K562 (cell line): Measurements from ENCODE around the gene PARK7. TPM values are rescaled to one million over a fixed set of nuclear protein-coding genes. Genes with fewer than 3 reads are reported as not detected.

ENCODE experiments used
- ATAC-seq: fragments of 200-7000 bp; cut with Tn5 transposase; 3 replicates; pipeline ENCODE4 v1.9.1; 2020; ENCODE audit warnings: moderate library complexity
- BruUV-seq: library from RNA; stranded (reverse); fragments of 400-500 nt; replicated peaks from 2 replicates; lab custom pipeline; 2021; lab: Mats Ljungman, UMichigan
- CTCF ChIA-PET: fragments of 300-600 bp; formaldehyde crosslinking; extraction: SDS; loops from one replicate; lab custom pipeline; 2021; ENCODE audit warnings: low intra/inter-chr PET ratio; lab: Yijun Ruan, JAX
- POLR2A ChIA-PET: fragments of 300-600, 350-650 bp; sonication (Branson Sonifier 250); formaldehyde crosslinking; extraction: SDS; loops from one replicate; lab custom pipeline; 2021; ENCODE audit warnings: antibody characterized with exemption, inconsistent platforms; lab: Yijun Ruan, JAX
- DNase-seq, 4 experiments: peaks; one replicate each; pipeline versions ENCODE4 v3.0.0 to v3.0.0-alpha.2; 2011 to 2018; ENCODE audit warnings: low spot score in 3 of 4, mixed read lengths in 3 of 4; ENCODE audit errors: extremely low read depth in 1 of 4
- FAIRE-seq: peaks from 2 replicates; lab custom pipeline; 2011; peaks lifted over from hg19 to GRCh38; lab: Jason Lieb, UNC
- H2AFZ ChIP-seq: 2 replicates; pipeline ENCODE4 v1.6.0; 2011; ENCODE audit warnings: low read depth, low read length, control low read depth, inconsistent platforms
- H3K27ac ChIP-seq: fragments of 200-600 bp; 3 replicates; pipeline ENCODE4 v1.8.0; 2011; ENCODE audit warnings: low read depth, mild to moderate bottlenecking, control low read depth, inconsistent platforms, low read length, moderate library complexity, mixed read lengths; ENCODE audit errors: extremely low read depth
- H3K27me3 ChIP-seq, 2 experiments: fragments of 300-600 bp in 1 of 2; 2 replicates in 1 of 2; 3 replicates in 1 of 2; pipeline versions ENCODE4 v1.6.0 to v1.8.0; 2011; ENCODE audit warnings: inconsistent platforms in 2 of 2, low read length in 2 of 2, mild to moderate bottlenecking in 1 of 2, mixed read lengths in 1 of 2, moderate library complexity in 1 of 2; ENCODE audit not compliant: control insufficient read depth in 2 of 2, insufficient read depth in 2 of 2
- H3K36me3 ChIP-seq: fragments of 300-600 bp; 3 replicates; pipeline ENCODE4 v1.8.0; 2011; ENCODE audit warnings: mild to moderate bottlenecking, low read length, inconsistent platforms; ENCODE audit not compliant: control insufficient read depth, insufficient read depth
- H3K4me1 ChIP-seq, 2 experiments: fragments of 200-600 bp in 1 of 2; replicated peaks in 1 of 2; 2 replicates in 1 of 2; 3 replicates in 1 of 2; pipeline versions ENCODE4 v1.5.1 to v1.8.0; 2011; ENCODE audit warnings: inconsistent platforms in 2 of 2, low read length in 2 of 2, mild to moderate bottlenecking in 1 of 2, mixed read lengths in 1 of 2, moderate library complexity in 1 of 2; ENCODE audit not compliant: control insufficient read depth in 2 of 2, insufficient read depth in 2 of 2
- H3K4me2 ChIP-seq: 2 replicates; pipeline ENCODE4 v1.6.1; 2011; ENCODE audit warnings: low read length, control low read depth, inconsistent platforms, mixed read lengths; ENCODE audit not compliant: insufficient read depth
- H3K4me3 ChIP-seq: fragments of 200-600 bp; sonication (generic), shearing (Covaris generic); 2 replicates; pipeline ENCODE4 v1.5.1; 2016; ENCODE audit warnings: control low read depth, inconsistent platforms
- H3K79me2 ChIP-seq: fragments of 200-600 bp; 3 replicates; pipeline ENCODE4 v1.8.0; 2011; ENCODE audit warnings: low read length, inconsistent platforms; ENCODE audit not compliant: control insufficient read depth, insufficient read depth
- H3K9ac ChIP-seq, 2 experiments: 2 replicates each; pipeline versions ENCODE4 v1.6.0 to v1.6.1; 2011; ENCODE audit warnings: low read depth in 2 of 2, low read length in 2 of 2, control low read depth in 1 of 2, inconsistent platforms in 1 of 2, mild to moderate bottlenecking in 1 of 2, mixed read lengths in 1 of 2; ENCODE audit not compliant: insufficient read depth in 1 of 2
- H3K9me1 ChIP-seq: one replicate; pipeline ENCODE4 v1.6.0; 2011; ENCODE audit warnings: inconsistent platforms, mild to moderate bottlenecking, low read length, moderate library complexity; ENCODE audit not compliant: control insufficient read depth, insufficient read depth
- H3K9me3 ChIP-seq: replicated peaks from 2 replicates; pipeline ENCODE4 v1.5.1; 2011; ENCODE audit warnings: low read depth, low read length, inconsistent platforms; ENCODE audit not compliant: control insufficient read depth, insufficient read depth
- H4K20me1 ChIP-seq: replicated peaks from 2 replicates; pipeline ENCODE4 v1.6.1; 2011; ENCODE audit warnings: low read length, inconsistent platforms, mixed read lengths; ENCODE audit not compliant: control insufficient read depth, insufficient read depth
- MBD1 ChIP-seq: fragments of 250-450 bp; sonication (Bioruptor Pico); IDR thresholded peaks from 2 replicates; pipeline ENCODE4 v1.8.0; 2022; ENCODE audit warnings: inconsistent platforms
- SMARCA5 ChIP-seq: fragments of 450-650 bp; IDR thresholded peaks from 2 replicates; pipeline ENCODE4 v1.6.1; 2016
- YY1 ChIP-seq, 3 experiments: IDR thresholded peaks; 2 replicates each; pipeline ENCODE4 v1.6.1; 2011; ENCODE audit warnings: low read length in 2 of 3, mild to moderate bottlenecking in 2 of 3, moderate library complexity in 2 of 3, borderline replicate concordance in 1 of 3, control low read depth in 1 of 3, low read depth in 1 of 3; ENCODE audit not compliant: insufficient read depth in 3 of 3, insufficient replicate concordance in 2 of 3, control insufficient read depth in 1 of 3, insufficient read length in 1 of 3; ENCODE audit errors: extremely low read depth in 1 of 3
- ZNF561 ChIP-seq: fragments of 450-650 bp; formaldehyde crosslinking; conservative IDR thresholded peaks from 2 replicates; pipeline ENCODE4 v1.4.0; 2020; ENCODE audit warnings: mild to moderate bottlenecking, moderate library complexity
- WGBS: fragments of 100-300 bp; shearing (Covaris generic); methylation state at CpG from one replicate; pipeline ENCODE4 v1.1.6; 2016; ENCODE audit warnings: low coverage, mixed read lengths; ENCODE audit not compliant: insufficient coverage; ENCODE audit errors: missing lambda C conversion rate; 5-methylcytosine and 5-hydroxymethylcytosine counted together
- in situ Hi-C: fragments of 300-500 bp; cut with MboI; formaldehyde crosslinking; loops from 4 replicates; pipeline ENCODE4 v1.15.0; 2018; ENCODE audit warnings: inconsistent platforms, mixed read lengths
- intact Hi-C: fragments of 100-400 bp; cut with micrococcal nuclease; formaldehyde crosslinking; loops from 2 replicates; pipeline ENCODE4 v1.14.2; 2022
- polyA plus RNA-seq, 8 experiments: library from polyadenylated mRNA; depleted of rRNA in 4 of 8; stranded (reverse) in 5 of 8; unstranded in 3 of 8; fragments of >200 nt; fragmentation: Nextera tagmentation in 2 of 8; fragmentation: Illumina TruSeq in 1 of 8; extraction: Ambion mirVana in 2 of 8; extraction: Trizol in 1 of 8; gene quantifications; 2 replicates each; pipeline versions ENCODE4 v1.2.1 to v1.2.3, GENCODE V29; 2011 to 2014; ENCODE audit warnings: inconsistent platforms in 1 of 8, missing spikeins in 1 of 8
- total RNA-seq, 7 experiments: library from RNA; depleted of rRNA in 6 of 7; stranded (reverse); fragments of >200 nt in 6 of 7; fragmentation: Illumina TruSeq in 2 of 7; extraction: Trizol in 2 of 7; gene quantifications; 2 replicates each; pipeline versions ENCODE4 v1.2.1 to v1.2.3, GENCODE V29; 2011 to 2021; ENCODE audit warnings: low replicate concordance in 1 of 7

The PARK7 gene
- total and polyA plus RNA-seq, 9 of the 15 experiments (the other 6 are each of a cell fraction or from before 2014, with no cell fraction given): 374 to 1,298 (median 484) TPM

DNA sequence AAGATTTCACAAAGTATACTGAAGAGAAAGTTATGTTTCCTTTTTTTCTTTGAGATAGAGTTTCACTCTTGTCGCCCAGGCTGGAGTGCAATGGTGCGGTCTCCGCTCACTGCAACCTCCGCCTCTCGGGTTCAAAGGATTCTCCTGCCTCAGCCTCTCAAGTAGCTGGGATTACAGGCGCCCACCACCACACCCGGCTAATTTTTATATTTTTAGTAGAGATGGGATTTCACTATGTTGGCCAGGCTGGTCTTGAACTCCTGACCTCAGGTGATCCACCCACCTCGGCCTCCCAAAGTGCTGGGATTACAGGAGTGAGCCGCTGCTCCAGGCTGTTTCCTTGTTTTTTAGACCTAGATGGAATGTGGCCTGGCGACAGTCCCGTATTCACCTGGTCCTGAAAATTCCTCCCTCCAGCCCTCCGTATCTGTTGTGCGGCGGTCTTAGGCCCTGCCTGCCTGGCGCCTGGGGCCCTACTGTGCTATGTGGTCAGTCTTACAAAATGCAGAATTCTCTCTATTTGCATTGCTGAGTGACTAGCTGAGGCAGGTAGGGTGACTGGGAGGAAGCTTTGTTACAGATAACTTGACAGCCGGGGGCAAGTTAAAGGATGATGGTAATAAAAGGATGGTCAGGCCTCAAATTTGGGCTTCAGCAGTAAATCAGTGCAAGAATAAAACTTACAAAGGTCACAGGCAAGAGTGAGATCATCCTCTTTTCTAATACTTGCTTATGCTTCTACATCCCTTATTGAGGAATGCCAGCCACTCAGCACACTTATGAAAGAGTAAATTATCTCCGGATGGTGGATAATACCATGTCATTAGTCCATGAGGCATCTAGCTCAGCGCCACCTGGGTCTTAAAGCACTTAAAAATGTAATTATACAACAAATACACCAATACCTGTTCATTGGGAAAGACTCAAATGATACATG, 30.3 kb downstream of the PARK7 start:
- Histone ChIP-seq H4K20me1 (no peaks in the 10 kb centered on the region), H3K4me1 (no peaks in the 10 kb centered on the region; a peak in 2 of 5 replicates), H3K27me3 (no peaks in the 10 kb centered on the region), H3K9me1 (no peaks in the 10 kb centered on the region), H3K4me2 (no peak overlapping the region), H3K36me3 (0 out of 3 replicates have a peak, but pooled peaks cover 5% of the 10 kb centered on the region), H3K79me2 (no peaks in the 10 kb centered on the region), H2AFZ (no peak overlapping the region), H3K9me3 (no peaks in the 10 kb centered on the region), H3K4me3 (no peak overlapping the region), H3K9ac (no peak overlapping the region), H3K27ac (no peak overlapping the region)
- intact Hi-C loops: no loop called here
- FAIRE-seq (no peak), DNase-seq (no peak), ATAC-seq (no peak)
- CTCF ChIA-PET: interaction anchor here (0.6 kb wide), 1 partner anchor 380 kb away, joined by 7 read pairs; no protein-coding TSS in a partner anchor
- in situ Hi-C loops: no loop called here
- TF ChIP-seq MBD1 (CRISPR knock-in tag): no peak
- no peak for TF ChIP-seq ZNF561 (CRISPR knock-in tag)
- no peak for TF ChIP-seq YY1 (IDR thresholded peaks at IDR 0.05; ENCODE audit: borderline replicate concordance in 1 of 3, control insufficient read depth in 1 of 3, extremely low read depth in 1 of 3, insufficient read depth in 3 of 3, insufficient read length in 1 of 3, insufficient replicate concordance in 2 of 3, low read depth in 1 of 3, low read length in 2 of 3)
- no peak for TF ChIP-seq SMARCA5
- WGBS: 87% methylated on average over 18 of the region's 18 CpGs
- POLR2A ChIA-PET: interaction anchor here (0.9 kb wide), 1 partner anchor 397 kb away, joined by 3 read pairs; no protein-coding TSS in a partner anchor
- BruUV-seq: no TSS peak
